NCI-H146 treated with DMSO at 0.1 percent for 48 hours (cell line): ENCODE results near the gene BMP8A.
"Not testable (repeated sequence)": the region's sequence is repeated elsewhere in the genome, so short reads cannot be mapped to it uniquely, and the experiment has no call there.

Experiments used
- DNase-seq: peaks from one replicate; lab custom pipeline; 2025; ENCODE audit not compliant: unreplicated experiment; lab: John Stamatoyannopoulos, UW

BMP8A gene

DNA sequence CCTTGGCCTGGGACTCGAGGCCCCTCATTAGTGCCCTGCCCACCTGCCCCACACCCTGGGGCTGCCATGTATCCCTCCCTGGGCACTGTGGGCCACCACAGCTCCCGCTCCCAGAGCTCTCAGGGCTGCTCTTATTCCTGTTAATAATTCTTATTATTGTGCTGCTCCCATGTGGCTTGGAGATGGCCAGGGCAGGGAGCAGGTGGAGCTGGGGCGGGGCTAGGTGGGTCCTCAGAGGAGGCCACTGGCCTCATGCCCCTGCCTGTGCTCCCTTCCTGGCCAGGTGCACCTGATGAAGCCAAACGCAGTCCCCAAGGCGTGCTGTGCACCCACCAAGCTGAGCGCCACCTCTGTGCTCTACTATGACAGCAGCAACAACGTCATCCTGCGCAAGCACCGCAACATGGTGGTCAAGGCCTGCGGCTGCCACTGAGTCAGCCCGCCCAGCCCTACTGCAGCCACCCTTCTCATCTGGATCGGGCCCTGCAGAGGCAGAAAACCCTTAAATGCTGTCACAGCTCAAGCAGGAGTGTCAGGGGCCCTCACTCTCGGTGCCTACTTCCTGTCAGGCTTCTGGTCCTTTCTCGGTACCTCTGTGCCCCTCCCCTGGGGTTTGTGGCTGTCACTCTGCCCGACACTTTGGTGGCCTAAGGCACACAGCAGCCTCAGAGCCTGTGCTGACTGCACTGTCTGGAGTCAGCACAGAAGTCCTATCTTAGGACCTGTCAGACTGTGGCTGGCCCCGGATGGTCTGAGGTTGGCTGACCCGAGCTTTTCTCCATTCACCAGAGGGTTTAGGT lies 34.1 kb downstream of the BMP8A start:
- DNase-seq = no peak

DNA sequence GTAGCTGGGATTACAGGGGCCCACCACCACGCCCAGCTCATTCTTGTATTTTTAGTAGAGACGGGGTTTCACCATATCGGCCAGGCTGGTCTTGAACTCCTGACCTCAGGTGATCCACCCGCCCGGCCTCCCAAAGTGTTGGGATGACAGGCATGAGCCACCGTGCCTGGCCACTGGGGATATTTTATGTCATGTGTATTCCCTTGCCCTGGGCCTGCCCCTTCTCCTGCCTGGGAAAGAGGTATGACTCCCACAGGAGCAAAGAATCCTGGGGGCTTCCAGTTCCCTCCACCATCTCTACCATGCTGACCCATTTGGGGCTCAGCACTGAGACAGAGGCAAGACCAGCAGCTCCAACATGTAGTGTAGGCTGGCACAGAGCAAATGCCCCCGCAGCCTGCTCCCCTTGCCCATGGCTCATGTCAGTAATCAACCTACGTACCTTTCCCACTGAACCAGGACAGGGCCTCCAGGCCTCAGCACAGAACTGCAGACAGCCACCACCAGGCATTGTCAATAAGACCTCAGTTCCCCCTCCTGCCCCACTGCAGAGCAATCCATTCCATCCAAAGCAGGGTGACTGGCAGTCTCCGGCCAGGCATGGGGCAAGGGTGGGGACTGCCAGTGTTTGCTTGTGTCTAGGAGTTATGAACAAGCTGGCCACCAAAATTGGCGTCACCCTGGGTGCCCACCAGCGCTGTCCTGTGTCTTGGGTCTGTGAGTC lies 35.2 kb downstream of the BMP8A start:
- DNase-seq = no peak

DNA sequence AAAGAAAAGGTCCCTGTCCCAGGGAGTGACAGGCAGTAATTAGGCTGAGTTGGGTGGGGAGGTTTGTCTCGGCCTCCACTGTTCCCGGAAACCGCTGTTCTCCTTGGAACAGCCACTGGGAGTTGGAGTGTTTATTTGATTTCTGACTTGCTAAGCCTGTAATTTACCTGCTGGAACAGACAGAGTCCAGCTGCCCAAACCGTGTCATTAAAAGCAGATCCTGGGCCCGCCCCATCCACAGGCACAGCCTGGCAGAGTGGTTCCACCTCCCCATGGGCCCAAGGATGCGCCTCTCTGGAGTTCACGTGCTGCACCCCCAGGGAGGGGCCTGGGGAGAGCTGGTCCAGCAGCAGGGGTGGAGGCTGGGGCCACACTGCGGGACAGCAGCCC lies 35.7 kb downstream of the BMP8A start:
- not testable (repeated sequence) for DNase-seq

DNA sequence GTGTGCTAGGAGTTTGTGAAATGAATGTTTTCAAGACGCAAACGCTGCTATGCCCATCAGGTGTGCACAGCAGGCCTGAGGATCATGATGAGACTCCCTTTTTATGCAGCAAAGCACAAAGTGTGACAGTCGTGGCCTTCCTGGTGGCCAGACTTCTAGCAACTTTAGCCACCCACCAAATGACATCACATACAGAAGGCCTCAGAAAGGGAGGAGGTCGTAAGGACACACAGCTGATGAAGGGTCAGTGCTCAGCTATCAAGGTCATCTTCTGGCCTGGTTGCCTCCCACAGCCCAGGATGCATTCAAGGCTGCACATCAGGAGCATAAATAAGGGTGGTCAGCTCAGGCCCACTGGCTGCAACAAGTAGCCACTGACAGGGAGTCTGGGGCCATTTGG lies 36.6 kb downstream of the BMP8A start:
- no peak for DNase-seq

DNA sequence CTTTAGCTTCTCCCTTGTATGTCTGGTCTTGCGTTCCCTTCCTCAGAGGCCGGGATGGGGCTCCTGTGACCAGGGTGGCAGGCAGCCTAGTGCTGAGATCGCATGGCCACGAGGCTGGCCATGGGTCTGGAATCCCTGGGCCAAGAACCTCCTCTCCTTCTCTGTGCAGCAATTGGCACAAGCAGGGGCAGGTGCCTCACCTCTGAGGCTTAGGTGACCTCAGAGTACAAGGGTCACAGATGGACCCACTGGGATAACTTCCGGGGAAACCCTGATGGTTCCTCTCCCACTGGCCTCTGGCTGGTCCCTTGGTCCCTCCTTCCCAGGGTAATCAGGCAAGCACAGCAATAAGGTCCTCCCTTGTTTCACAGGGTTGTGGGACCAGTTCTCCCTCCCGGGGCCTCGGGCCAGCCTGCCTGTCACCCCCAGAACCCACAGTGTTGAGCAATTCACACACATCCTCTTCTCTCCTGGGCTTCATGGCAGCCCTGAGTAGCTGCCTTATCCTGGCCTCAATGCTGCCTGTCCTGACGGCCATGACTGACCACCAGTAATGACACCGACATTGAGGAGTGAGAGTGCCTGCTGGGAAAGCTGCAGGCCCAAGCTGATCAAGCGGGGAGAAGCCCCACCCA lies 38.6 kb downstream of the BMP8A start:
- no peak for DNase-seq

DNA sequence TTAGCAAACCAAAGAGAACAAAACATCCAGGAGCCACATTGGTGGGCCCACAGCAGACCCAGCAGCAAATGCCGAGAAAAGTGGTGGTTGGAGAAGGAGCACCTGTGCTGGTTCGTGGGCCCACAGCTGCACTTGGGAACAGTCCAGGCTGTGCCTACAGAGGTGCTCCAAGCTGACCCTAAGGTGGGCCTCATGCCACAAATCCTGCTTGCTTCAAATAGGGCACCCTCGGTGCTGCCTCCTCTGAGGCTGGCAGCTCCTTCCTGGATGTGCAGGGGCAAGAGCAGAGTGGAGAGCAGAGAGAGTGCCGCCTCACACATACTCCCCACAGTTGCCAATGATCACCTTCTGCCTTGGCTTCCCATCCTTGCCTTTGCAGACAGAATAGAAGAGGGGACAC lies 40.1 kb downstream of the BMP8A start:
- no peak for DNase-seq

DNA sequence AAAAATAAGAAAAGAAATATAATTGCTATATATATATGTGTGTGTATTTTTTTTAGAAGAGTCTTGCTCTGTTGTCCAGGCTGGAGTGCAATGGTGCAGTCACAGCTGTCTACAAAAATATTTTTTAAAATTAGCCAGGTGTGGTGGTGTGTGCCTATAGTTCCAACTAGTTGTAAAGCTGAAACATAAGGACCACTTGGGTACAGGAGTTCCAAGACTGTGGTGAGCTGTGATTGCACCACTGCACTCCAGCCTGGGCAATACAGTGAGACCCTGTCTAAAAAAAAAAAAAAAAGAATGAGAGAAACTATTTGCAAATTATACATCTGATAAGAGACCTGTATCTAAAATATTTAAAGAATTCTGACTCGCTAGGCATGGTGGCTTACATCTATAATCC lies 42.0 kb downstream of the BMP8A start:
- no peak for DNase-seq

DNA sequence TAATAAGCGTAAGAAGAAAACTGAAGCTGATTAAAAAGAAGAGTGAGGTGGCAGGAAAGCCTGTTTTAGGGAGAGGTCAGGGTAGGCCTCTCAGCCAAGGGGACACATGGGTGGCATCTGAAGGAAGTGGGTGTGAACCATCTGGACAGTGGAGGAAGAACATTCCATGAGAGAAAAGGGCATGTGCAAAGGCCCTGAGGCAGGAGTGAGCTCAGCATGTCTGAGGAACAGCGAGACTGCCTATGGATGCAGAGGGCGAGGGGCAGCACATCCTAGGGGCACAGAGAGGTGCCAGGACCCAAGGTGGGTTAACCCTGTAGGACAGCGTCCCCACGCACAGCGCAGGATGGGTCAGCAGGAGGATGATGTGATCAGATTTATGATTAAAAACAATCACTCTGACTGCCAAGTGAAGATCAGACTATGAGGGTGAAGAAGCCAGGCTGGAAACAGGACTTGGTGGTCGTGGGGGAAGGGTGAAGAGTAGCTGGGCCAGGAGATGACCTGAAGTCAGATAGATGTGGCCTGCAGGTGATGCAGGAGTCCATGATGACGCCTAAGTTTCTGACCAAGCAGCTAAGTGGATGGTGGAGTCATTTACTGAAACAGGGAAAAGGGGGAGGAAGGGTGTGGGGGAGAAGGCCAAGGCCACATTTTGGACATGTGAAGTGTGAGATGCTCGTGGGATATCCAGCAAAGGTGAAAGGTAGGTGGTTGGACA lies 47.3 kb downstream of the BMP8A start:
- DNase-seq = no peak

DNA sequence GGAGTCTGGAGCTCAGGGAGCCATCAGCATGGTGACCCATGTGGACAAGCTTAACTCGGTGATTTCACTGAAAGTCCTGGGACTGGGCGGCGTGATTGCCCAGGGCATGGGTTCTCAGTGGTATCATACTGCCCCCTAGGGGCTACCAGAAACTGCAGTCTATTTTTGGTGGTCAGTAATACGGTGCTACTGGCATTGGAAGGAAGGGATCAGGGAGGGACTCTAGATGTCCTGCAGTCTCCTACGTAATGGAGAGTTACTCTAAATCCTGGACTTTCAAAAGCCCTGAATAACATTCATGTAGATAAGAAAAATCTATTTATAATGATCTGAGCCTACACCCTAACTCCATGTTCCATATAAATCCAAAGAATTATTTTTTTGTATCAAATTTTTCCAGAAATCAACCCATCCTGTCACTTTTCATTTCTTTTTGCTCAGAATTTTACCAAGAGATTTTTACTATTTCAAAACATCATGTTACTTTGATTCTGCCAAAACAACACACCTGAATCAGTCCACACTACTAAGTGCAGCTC lies 47.9 kb downstream of the BMP8A start:
- peak; percentile 17 for DNase-seq

DNA sequence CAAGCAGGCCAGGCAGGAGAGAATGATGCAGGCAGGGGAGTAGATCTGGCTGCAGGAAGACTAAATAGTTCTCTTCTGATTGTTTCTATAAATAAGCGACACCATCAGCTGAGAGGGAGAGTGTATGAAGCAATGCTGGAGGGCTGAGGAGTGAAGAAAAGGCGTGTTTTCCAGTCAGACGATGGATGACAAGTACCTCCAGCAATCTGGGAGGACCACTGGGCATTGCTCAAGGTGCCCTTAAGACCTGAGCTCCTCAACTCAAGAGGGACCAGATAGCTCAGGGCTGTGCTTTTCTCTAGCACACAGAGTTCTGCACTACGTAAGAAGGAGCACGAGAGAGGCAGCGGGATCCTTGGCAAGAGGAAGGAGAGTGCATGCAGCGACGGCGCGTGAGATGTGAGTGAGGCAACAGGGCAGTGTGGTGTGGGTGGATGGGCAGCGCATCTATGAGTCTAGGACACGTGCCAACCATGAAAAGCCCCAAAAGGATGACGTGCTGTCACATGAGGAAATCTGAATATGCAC lies 49.1 kb downstream of the BMP8A start:
- DNase-seq = no peak

DNA sequence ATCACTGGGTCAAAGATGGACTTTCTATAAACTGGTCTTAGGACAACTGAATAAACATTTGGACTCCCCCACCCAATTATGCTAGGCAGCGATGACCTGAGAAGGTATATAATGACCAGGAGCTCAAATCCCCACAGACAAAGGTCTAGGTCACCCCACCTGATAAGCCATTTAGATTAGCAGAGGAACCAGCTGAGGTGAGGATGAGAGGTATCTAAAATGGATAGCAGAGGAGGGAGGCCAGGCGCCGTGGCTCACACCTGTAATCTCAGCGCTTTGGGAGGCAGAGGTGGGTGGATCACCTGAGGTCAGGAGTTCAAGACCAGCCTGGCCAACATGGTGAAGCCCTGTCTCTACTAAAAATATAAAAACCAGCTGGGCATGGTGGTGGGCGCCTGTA lies 51.5 kb downstream of the BMP8A start:
- DNase-seq = no peak

DNA sequence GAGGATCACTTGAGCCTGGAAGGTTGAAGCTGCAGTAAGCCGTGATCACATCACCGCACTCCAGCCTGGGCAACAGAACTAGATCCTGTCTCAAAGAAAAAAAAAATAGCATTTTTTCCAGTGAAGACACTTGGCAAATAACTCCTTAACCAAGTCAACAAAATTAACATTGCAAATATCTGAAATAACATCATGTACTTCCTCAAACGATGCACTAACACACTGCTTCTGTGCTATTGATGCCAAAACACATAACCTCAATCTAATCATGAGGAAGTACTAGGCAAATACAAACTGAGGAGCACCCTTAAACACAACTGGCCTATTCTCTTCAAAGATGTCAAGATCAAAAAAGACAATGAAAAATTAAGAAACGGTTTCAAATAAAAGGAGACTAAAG lies 52.9 kb downstream of the BMP8A start:
- DNase-seq = no peak

DNA sequence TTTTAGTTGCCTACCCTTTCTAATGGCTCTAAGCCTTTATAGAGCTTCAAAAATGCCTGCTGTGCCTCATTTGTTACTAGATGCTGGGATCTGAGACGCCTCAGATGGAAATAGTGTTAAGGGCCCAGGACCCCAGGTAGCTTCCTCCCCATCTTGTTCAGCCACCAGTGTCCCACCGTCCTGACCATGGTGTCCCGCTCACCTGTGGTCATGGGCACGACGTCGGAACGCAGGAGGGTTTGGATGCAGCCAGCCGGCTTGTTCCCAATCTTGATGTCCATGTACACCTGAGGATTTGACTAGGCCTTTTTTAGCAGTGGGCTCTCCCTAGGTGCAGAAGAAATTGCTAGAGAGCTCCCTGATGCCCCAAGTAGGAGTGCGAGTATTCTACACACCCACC lies 54.1 kb downstream of the BMP8A start:
- DNase-seq = no peak

DNA sequence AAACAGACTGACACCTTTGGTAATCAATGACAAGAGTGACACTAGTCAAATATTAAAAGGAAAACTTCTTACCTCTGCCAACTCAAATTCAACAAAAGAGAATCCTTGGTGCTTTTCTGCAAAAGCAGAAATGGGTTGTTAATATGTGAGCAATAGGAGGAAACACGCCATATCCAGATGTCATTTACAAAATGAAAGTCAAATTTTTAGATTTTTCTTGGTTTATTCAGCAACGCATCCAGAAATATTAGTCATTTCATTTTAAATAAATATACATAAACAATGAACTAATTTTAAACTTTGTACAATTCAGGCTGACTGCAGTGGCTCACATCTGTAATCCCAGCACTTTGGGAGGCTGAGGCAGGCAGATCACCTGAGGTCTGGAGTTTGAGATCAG lies 62.8 kb downstream of the BMP8A start:
- DNase-seq = no peak

DNA sequence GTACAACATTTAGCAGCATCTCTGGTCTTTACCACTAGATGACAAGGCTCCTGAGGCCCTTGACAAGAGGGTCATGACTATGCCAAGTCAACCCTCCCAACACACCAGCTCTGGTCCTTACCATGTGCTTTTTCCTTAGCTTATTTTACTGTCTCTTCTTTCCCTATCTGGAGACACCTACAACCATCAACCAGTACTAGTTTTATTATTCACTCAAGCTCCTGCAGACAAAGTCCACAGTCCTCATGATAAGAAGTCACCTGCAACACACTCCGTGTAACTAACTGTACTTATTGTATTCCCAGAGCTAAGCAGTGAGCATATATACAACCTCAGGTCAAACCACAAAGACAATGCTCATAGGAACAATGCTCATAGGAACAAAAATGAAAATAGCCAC lies 69.8 kb downstream of the BMP8A start:
- no peak for DNase-seq

DNA sequence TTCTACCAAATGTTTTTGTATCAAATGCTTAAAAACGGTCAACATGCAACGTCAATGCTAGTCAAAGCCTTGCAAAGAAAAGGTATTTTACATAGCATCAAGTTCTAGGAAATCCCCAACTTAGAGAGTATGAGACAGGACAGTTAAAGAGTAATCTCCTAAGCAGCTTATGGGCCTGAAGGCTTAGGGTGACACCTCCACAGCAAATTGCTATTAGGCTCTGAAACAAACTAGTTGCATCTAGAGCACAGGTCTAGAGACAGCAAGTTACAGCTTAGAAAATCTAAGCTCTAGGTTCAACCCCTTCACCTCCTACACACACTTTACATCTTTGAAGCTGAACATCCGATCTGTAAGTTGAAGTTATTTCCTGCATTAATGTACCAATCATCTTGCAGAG lies 71.5 kb downstream of the BMP8A start:
- DNase-seq = no peak

DNA sequence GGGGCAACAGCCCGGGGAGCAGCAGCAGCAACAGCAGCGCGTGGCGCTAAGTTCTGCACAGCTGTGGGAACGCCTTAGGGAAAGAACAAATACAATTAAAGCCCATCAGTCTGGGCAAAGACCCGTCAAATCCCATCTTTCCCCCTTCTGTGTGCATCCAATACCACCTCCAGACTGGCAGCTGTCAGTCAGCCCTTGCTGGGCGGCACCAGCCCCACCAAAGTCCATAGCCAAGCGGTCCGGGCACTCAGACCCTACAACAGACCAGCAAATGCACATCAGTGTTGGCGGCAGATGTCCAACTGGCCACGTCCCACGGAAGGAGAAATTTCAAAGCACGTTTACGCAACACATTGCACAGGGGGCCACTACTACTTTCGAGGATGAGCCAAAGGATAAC lies 72.2 kb downstream of the BMP8A start:
- no peak for DNase-seq

DNA sequence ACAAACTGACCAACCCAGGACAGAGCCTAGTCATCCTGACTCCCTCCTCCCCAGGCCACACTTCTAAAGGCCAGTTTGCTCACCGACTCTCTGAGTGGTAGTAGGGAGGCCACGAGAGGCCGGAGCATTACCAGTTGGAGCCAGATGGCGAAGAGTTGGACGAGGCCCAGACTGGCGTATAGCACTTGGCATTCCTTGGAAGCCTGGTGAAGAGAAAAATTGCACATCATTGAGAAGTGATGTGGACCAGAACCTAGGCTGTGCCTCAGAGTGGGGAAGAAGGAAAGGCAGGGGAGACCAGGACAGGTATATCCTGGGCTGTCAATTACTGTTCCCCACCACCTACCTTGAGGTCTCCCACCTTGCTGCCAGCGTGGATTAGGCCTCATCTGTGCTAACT lies 72.9 kb downstream of the BMP8A start:
- DNase-seq = no peak

DNA sequence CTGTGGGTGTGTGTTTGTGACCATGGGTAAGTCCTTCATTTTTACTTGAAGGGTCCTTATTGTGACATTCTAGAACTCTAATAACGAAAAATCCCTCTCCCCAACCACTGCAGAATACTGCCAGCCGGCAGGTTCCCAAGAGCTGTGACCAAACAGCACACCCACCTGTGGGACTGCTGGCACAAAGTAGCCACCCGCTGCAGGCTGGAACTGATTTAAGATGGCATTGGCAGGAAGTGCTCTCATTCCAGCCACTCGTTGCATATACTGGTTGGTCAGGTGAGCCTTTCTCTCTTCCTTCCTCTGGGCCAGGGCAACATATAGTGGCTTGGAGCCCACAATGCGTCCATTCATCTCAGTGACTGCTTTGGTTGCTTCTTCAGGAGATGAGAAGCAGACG lies 73.5 kb downstream of the BMP8A start:
- DNase-seq = no peak

DNA sequence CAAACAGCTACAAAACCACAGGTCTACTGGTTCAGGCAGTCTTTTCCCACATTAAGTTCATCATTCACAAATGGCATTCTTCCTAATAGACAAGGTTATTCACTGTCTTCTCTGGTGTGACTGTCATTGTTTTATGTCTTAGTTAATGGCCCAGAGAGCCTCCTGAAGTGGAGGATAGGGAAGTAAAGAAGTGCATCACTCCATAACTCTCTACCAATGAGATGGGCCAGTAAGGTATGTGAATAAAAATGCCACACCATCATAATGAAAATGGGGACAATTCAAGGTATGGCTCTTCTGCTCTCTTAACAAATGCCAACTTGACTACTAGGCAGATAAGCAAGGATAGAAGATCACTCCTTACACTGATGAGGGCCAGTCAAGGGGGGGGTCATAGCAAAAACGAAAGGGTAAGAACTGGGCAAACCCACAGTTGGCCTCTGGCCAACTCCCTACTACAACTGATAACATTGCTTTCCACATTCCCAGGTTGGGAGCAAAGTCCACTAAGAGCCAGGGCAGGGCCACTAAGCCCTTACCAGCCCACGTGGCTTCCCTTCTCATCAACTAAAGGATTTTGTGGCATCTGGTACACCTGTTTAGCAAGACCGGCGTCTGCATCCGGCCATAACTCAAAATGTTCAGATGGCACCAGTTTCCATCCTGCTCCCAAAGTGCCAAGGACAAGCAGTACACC lies 75.2 kb downstream of the BMP8A start:
- DNase-seq = no peak

DNA sequence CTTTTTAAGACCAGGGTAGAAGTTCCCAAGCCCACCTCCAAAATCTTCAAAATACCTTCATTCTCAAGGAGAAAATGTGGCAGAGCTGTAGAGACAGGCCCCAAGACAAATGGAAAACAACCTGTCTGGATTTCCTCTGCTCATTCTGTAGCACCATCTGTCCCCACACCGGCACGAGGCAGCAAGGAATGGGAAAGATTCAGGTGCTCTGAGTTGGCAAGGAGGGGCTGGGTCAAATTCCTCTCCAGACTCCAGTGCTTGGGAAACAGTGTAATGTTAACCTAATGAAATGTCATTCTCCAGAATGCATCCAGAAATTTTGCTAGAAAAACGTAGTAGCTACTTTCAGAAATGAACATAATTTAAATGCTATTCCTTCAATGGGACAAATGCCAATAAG lies 75.9 kb downstream of the BMP8A start:
- no peak for DNase-seq
